Activated naive CD4-positive, alpha-beta T cell treated with anti-CD3 and anti-CD28 coated beads, Interleukin-2, amount 10 ng/mL, durations not matched to agents 7 days and 5 days (primary cell): Measurements from ENCODE around the gene ETDA.
A peak's percentile ranks its signal among the peaks of the same experiment; 100 is the strongest.

Experiments
- CTCF ChIA-PET: fragments of 350-600 bp; sonication (Branson Sonifier 250); formaldehyde crosslinking; loops from one replicate; lab custom pipeline; 2021; ENCODE audit warnings: antibody characterized with exemption; lab: Charles Lee
- DNase-seq: peaks from one replicate; pipeline ENCODE4 v3.0.0-alpha.2; 2020
- H3K27ac Mint-ChIP-seq: one replicate; pipeline ENCODE4 v1.8.0; 2021; ENCODE audit warnings: mild to moderate bottlenecking, moderate library complexity, mixed read lengths
- H3K27me3 Mint-ChIP-seq: one replicate; pipeline ENCODE4 v1.8.0; 2021; ENCODE audit warnings: mild to moderate bottlenecking, mixed read lengths
- H3K36me3 Mint-ChIP-seq: one replicate; pipeline ENCODE4 v1.8.0; 2021; ENCODE audit warnings: mixed read lengths
- H3K4me1 Mint-ChIP-seq: one replicate; pipeline ENCODE4 v1.8.0; 2021; ENCODE audit warnings: mixed read lengths
- H3K4me3 Mint-ChIP-seq: one replicate; pipeline ENCODE4 v1.8.0; 2021; ENCODE audit warnings: mild to moderate bottlenecking, moderate library complexity, mixed read lengths
- H3K9me3 Mint-ChIP-seq: one replicate; pipeline ENCODE4 v1.8.0; 2021; ENCODE audit warnings: mixed read lengths

The ETDA gene

DNA sequence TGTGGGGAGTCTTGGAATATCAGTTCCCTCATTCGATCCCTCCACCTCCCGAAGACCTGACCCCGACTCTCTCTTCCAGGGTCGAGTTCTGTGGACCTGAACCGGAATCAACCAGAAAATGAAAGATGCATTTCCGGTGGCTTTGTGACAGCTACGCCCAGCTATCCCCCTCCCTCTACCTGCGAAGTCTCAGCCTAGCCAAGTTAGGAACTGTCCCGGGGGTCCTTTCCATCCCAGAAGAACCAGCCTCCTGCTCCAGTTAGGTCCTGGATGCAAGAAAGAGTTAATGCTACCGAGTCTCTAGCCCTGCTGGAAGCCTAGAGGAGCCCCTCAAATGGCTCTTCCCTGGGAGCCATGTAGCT is 44.1 kb downstream of the ETDA start:
- Mint-ChIP-seq H3K27me3 (no peaks in the 10 kb centered on the region), H3K9me3 (peaks cover 8% of the 10 kb centered on the region), H3K36me3 (peaks cover 22% of the 10 kb centered on the region), H3K27ac (peak overlapping the region; percentile 80), H3K4me1 (peaks cover 23% of the 10 kb centered on the region), H3K4me3 (peak overlapping the region; percentile 83)
- CTCF ChIA-PET: interaction anchor here (0.9 kb wide), 1 partner anchor 10 kb away, joined by 3 read pairs; no protein-coding TSS in a partner anchor
- no peak for DNase-seq

DNA sequence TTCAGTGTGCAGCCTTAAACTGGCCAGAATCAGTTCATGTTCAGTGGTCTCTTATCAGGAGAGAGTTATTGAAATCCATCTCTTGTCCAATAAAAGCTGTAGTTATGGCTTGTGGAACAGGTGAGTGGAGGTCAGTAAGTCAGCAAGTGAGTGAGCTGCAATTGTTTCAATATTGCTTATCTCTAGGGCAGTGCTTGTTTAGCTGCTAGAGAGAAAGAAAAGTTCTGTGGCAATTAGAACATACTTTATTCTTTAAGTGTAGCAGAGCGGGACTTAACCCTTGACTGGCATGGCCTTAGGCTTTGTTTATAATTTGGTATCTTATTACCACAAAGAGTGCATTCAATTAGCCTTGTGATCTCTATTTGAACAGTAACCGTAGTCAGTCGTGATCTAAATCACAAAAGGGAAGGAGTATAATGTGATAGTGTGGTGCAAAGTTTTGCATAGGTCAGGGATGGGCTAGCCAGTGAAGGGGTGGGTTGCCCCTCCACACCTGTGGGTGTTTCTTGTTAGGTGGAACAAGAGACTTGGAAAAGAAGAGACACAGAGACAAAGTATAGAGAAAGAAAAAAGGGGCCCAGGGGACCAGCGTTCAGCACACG is 50.5 kb downstream of the ETDA start:
- CTCF ChIA-PET: no interaction called here
- Mint-ChIP-seq H3K27ac (no peak overlapping the region), H3K4me1 (no peaks in the 10 kb centered on the region), H3K4me3 (no peak overlapping the region), H3K9me3 (no peaks in the 10 kb centered on the region), H3K36me3 (peaks cover 12% of the 10 kb centered on the region), H3K27me3 (no peaks in the 10 kb centered on the region)
- DNase-seq: no peak
